Trophoblast cell (in vitro differentiated cells and primary cell): ENCODE data around the gene TBC1D22A.

Experiments used
- DNase-seq, 2 donors: peaks; one replicate each; pipeline ENCODE4 v3.0.0-alpha.2; 2016
- H2AFZ ChIP-seq: 2 replicates; pipeline ENCODE4 v1.6.1; 2013; ENCODE audit warnings: low read length, moderate library complexity, mild to moderate bottlenecking; ENCODE audit not compliant: insufficient read depth, poor library complexity
- H2AK5ac ChIP-seq: 2 replicates; pipeline ENCODE4 v1.6.1; 2013; ENCODE audit warnings: mild to moderate bottlenecking, low read length
- H2BK120ac ChIP-seq: 2 replicates; pipeline ENCODE4 v1.6.1; 2013; ENCODE audit warnings: low read length, mild to moderate bottlenecking, moderate library complexity; ENCODE audit not compliant: insufficient read depth, poor library complexity
- H2BK12ac ChIP-seq: 2 replicates; pipeline ENCODE4 v1.6.1; 2013; ENCODE audit warnings: mild to moderate bottlenecking, low read length, moderate library complexity
- H2BK5ac ChIP-seq: 2 replicates; pipeline ENCODE4 v1.6.1; 2013; ENCODE audit warnings: low read length, low read depth, moderate library complexity, mild to moderate bottlenecking; ENCODE audit not compliant: poor library complexity
- H3K14ac ChIP-seq: 2 replicates; pipeline ENCODE4 v1.6.1; 2013; ENCODE audit warnings: mild to moderate bottlenecking, low read length
- H3K18ac ChIP-seq: 2 replicates; pipeline ENCODE4 v1.6.1; 2013; ENCODE audit warnings: mild to moderate bottlenecking, low read length
- H3K23ac ChIP-seq: 2 replicates; pipeline ENCODE4 v1.6.1; 2013; ENCODE audit warnings: low read length
- H3K27ac ChIP-seq: 2 replicates; pipeline ENCODE4 v1.5.1; 2013; ENCODE audit warnings: low read depth, mild to moderate bottlenecking, inconsistent platforms, low read length, moderate library complexity
- H3K27me3 ChIP-seq: 2 replicates; pipeline ENCODE4 v1.6.1; 2013; ENCODE audit warnings: inconsistent platforms, mild to moderate bottlenecking, low read length, moderate library complexity; ENCODE audit not compliant: insufficient read depth
- H3K36me3 ChIP-seq, 2 experiments: 1 replicate in 1 of 2; 2 replicates in 1 of 2; pipeline ENCODE4 v1.6.1; 2013; ENCODE audit warnings: low read length in 2 of 2, mild to moderate bottlenecking in 2 of 2, moderate library complexity in 1 of 2; ENCODE audit not compliant: insufficient read depth in 2 of 2, control insufficient read depth in 1 of 2
- H3K4ac ChIP-seq: 2 replicates; pipeline ENCODE4 v1.6.1; 2013; ENCODE audit warnings: low read depth, mild to moderate bottlenecking, low read length, moderate library complexity
- H3K4me1 ChIP-seq, 2 experiments: 1 replicate in 1 of 2; 2 replicates in 1 of 2; pipeline ENCODE4 v1.6.1; 2013; ENCODE audit warnings: low read length in 2 of 2, mild to moderate bottlenecking in 2 of 2, moderate library complexity in 1 of 2; ENCODE audit not compliant: insufficient read depth in 2 of 2, control insufficient read depth in 1 of 2
- H3K4me2 ChIP-seq: 2 replicates; pipeline ENCODE4 v1.6.1; 2013; ENCODE audit warnings: inconsistent platforms, mild to moderate bottlenecking, low read length, moderate library complexity
- H3K4me3 ChIP-seq: 2 replicates; pipeline ENCODE4 v1.5.1; 2013; ENCODE audit warnings: mild to moderate bottlenecking, low read depth, low read length, inconsistent platforms
- H3K79me1 ChIP-seq: one replicate; pipeline ENCODE4 v1.6.1; 2013; ENCODE audit warnings: low read length
- H3K79me2 ChIP-seq: 2 replicates; pipeline ENCODE4 v1.6.1; 2013; ENCODE audit warnings: low read length, mild to moderate bottlenecking; ENCODE audit not compliant: control insufficient read depth, insufficient read depth, poor library complexity
- H3K9ac ChIP-seq: 2 replicates; pipeline ENCODE4 v1.6.1; 2013; ENCODE audit warnings: mild to moderate bottlenecking, low read length
- H3K9me3 ChIP-seq: 2 replicates; pipeline ENCODE4 v1.6.1; 2013; ENCODE audit warnings: low read depth, mild to moderate bottlenecking, control low read depth, inconsistent platforms, low read length; ENCODE audit not compliant: insufficient read depth
- H4K12ac ChIP-seq: 2 replicates; pipeline ENCODE4 v1.6.1; 2013; ENCODE audit warnings: low read depth, mild to moderate bottlenecking, low read length, moderate library complexity
- H4K8ac ChIP-seq: 2 replicates; pipeline ENCODE4 v1.6.1; 2013; ENCODE audit warnings: low read depth, mild to moderate bottlenecking, low read length, moderate library complexity
- H4K91ac ChIP-seq: one replicate; pipeline ENCODE4 v1.6.1; 2013; ENCODE audit warnings: low read depth, mild to moderate bottlenecking, low read length, moderate library complexity
- WGBS: extraction: QIAGEN DNeasy Blood & Tissue Kit; methylation state at CpG from one replicate; pipeline ENCODE4 v1.1.7; 2013; ENCODE audit warnings: missing lambda C conversion rate; ENCODE audit not compliant: insufficient read length, insufficient coverage; ENCODE audit errors: extremely low coverage; 5-methylcytosine and 5-hydroxymethylcytosine counted together

The TBC1D22A gene

GRCh38 chr22:47208630-47209029 is 446.2 kb downstream of the TBC1D22A start:
- Histone ChIP-seq H2AK5ac (no peak overlapping the region), H3K4me1 (no peaks in the 10 kb centered on the region), H3K4me2 (no peak overlapping the region), H2AFZ (no peak overlapping the region), H3K27ac (no peak overlapping the region), H3K79me1 (no peaks in the 10 kb centered on the region), H3K23ac (no peak overlapping the region), H3K18ac (no peak overlapping the region), H4K12ac (no peak overlapping the region), H3K4ac (no peak overlapping the region), H3K4me3 (no peak overlapping the region), H3K79me2 (no peaks in the 10 kb centered on the region), H3K9me3 (peaks cover 81% of the 10 kb centered on the region), H3K36me3 (peaks cover 0 to 2% of the 10 kb centered on the region in 2 experiments), H4K8ac (no peak overlapping the region), H3K27me3 (no peaks in the 10 kb centered on the region), H2BK5ac (no peak overlapping the region), H2BK12ac (no peak overlapping the region), H3K14ac (no peak overlapping the region), H3K9ac (no peak overlapping the region), H2BK120ac (no peak overlapping the region), H4K91ac (no peak overlapping the region)
- DNase-seq = no peak
- no CpG with 5 or more reads among the region's 14 CpGs for WGBS

GRCh38 chr22:47209040-47209514 is 446.6 kb downstream of the TBC1D22A start:
- Histone ChIP-seq H3K9ac (no peak overlapping the region), H3K79me1 (no peaks in the 10 kb centered on the region), H3K4me3 (no peak overlapping the region), H3K18ac (no peak overlapping the region), H2BK5ac (no peak overlapping the region), H3K4me1 (no peaks in the 10 kb centered on the region), H3K27ac (no peak overlapping the region), H3K23ac (no peak overlapping the region), H4K12ac (no peak overlapping the region), H2AFZ (no peak overlapping the region), H3K79me2 (no peaks in the 10 kb centered on the region), H3K9me3 (peaks cover 81% of the 10 kb centered on the region), H3K36me3 (peaks cover 0 to 2% of the 10 kb centered on the region in 2 experiments), H3K14ac (no peak overlapping the region), H2BK12ac (no peak overlapping the region), H3K27me3 (no peaks in the 10 kb centered on the region), H4K91ac (no peak overlapping the region), H2AK5ac (no peak overlapping the region), H3K4ac (no peak overlapping the region), H3K4me2 (no peak overlapping the region), H4K8ac (no peak overlapping the region), H2BK120ac (no peak overlapping the region)
- no CpG with 5 or more reads among the region's 12 CpGs for WGBS
- DNase-seq = no peak

- no peak overlapping the region for H4K8ac ChIP-seq
- no peak overlapping the region for H2AFZ ChIP-seq
- H3K4ac ChIP-seq = no peak overlapping the region
- no peak overlapping the region for H4K91ac ChIP-seq
- no peak overlapping the region for H3K23ac ChIP-seq
- H3K9ac ChIP-seq = no peak overlapping the region
- no peak overlapping the region for H2BK12ac ChIP-seq
- H3K79me1 ChIP-seq = no peaks in the 10 kb centered on the region
- no peak for DNase-seq
- no CpG with 5 or more reads among the region's 13 CpGs for WGBS
- no peak overlapping the region for H3K4me2 ChIP-seq
- H3K27me3 ChIP-seq = no peaks in the 10 kb centered on the region
- no peak overlapping the region for H3K4me3 ChIP-seq
- peaks cover 76% of the 10 kb centered on the region for H3K9me3 ChIP-seq
- H3K79me2 ChIP-seq = no peaks in the 10 kb centered on the region
- no peak overlapping the region for H4K12ac ChIP-seq
- H3K18ac ChIP-seq = no peak overlapping the region
- H3K14ac ChIP-seq = no peak overlapping the region
- H2BK120ac ChIP-seq = no peak overlapping the region
- no peak overlapping the region for H3K27ac ChIP-seq
- no peaks in the 10 kb centered on the region for H3K4me1 ChIP-seq
- peaks cover 0 to 2% of the 10 kb centered on the region in 2 experiments for H3K36me3 ChIP-seq
- H2AK5ac ChIP-seq = no peak overlapping the region
- H2BK5ac ChIP-seq = no peak overlapping the region
Measured at GRCh38 chr22:47209547-47210023, 447.1 kb downstream of the TBC1D22A start.

- H3K27me3 ChIP-seq = no peaks in the 10 kb centered on the region
- peaks cover 70% of the 10 kb centered on the region for H3K9me3 ChIP-seq
- H3K4me1 ChIP-seq = no peaks in the 10 kb centered on the region
- H3K36me3 ChIP-seq = peaks cover 0 to 2% of the 10 kb centered on the region in 2 experiments
- no peak overlapping the region for H3K4ac ChIP-seq
- H4K8ac ChIP-seq = no peak overlapping the region
- H3K14ac ChIP-seq = no peak overlapping the region
- DNase-seq = no peak
- H3K79me2 ChIP-seq = no peaks in the 10 kb centered on the region
- no peak overlapping the region for H2AFZ ChIP-seq
- H3K18ac ChIP-seq = no peak overlapping the region
- no peak overlapping the region for H3K27ac ChIP-seq
- H3K4me2 ChIP-seq = no peak overlapping the region
- H2BK120ac ChIP-seq = no peak overlapping the region
- H4K91ac ChIP-seq = no peak overlapping the region
- no CpG with 5 or more reads among the region's 19 CpGs for WGBS
- H3K4me3 ChIP-seq = no peak overlapping the region
- H3K23ac ChIP-seq = no peak overlapping the region
- no peak overlapping the region for H2AK5ac ChIP-seq
- no peak overlapping the region for H3K9ac ChIP-seq
- H4K12ac ChIP-seq = no peak overlapping the region
- H2BK5ac ChIP-seq = no peak overlapping the region
- no peaks in the 10 kb centered on the region for H3K79me1 ChIP-seq
- no peak overlapping the region for H2BK12ac ChIP-seq
Measured at GRCh38 chr22:47210112-47210657, 447.7 kb downstream of the TBC1D22A start.
